HG03432 (cell line): ENCODE measurements around the gene USP11.
A peak's percentile ranks its signal among the peaks of the same experiment; 100 is the strongest.

ENCODE experiments used
- ATAC-seq: cut with Tn5 transposase; IDR thresholded peaks from one replicate; pipeline ENCODE4 v1.9.1; 2021; ENCODE audit warnings: mild to moderate bottlenecking, moderate library complexity; ENCODE audit not compliant: unreplicated experiment

The USP11 gene

GRCh38 chrX:47232803-47233332 is at the start of gene USP11:
USP11 (plus strand) TSS chrX:47233009; CDS start chrX:47233044, 35 bp downstream.
- ATAC-seq, result peak; percentile 28

DNA sequence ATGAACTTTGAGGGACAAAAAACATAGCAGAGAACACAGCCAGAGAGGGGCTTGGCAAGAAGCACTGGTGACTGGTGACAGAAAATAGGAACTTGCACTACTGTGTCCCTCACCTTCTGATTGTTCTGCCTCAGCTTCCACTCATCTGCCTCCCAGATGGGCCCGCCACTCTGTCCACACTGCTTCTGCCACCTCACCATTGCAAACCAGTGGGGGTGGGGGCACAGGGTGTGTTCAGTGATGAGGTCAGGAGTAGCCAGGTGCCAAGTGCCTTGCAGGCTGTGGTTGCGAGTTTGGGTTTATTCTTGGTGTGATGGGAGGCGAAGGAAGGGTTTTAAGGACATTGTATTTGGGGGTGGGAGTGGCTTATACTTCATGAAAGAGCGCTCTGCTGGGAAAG is 48.3 kb upstream of the USP11 start:
- no peak for ATAC-seq

- ATAC-seq, result no peak
Measured at GRCh38 chrX:47185241-47185640, 47.6 kb upstream of the USP11 start.

GRCh38 chrX:47186096-47186740 is 46.6 kb upstream of the USP11 start:
- no peak for ATAC-seq

DNA sequence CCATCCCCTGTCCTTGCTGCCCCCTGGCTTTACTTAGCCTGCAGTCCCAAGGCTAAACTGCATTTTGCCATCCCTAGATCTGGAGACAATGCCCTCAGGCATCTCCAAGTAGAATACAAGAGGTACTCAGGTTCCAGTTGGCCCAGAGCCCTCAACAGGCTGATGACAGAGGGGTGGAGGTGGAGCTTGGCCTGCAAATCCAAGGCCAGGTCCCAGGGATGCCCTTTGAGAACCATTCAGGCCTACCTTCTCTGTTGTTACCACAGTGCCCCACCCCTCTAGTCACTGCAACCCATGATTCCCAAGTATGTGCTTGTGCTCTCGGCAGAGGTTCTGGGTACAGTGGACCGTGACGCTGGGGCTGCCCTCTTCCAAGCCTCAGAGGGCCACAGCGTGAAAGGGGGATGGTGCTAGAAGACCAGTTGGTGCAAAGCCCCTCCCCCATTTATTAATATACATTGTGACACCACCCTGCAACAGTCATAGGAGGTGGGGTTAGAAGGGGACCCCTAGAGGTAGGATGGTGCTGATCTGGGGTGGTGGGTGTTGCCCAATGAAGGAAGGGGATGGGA is 45.6 kb upstream of the USP11 start:
- ATAC-seq, result no peak

DNA sequence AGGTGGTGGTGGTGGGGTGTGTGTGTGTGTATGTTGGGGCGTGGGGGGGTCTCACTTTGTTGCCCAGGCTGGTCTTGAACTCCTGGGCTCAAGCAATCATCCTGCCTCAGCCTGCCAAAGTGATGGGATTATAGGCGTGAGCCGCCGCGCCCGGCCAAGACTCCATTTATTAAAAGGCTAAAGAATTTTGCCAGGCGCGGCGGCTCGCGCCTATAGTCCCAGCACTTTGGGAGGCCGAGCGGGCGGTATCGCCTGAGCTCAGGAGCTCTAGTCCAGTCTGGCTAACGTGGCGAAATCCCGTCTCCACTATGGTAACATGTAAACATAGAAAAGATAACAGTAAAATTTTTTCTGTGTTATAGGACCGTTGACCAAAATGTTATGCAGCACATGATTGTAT is 42.9 kb upstream of the USP11 start:
- no peak for ATAC-seq

DNA sequence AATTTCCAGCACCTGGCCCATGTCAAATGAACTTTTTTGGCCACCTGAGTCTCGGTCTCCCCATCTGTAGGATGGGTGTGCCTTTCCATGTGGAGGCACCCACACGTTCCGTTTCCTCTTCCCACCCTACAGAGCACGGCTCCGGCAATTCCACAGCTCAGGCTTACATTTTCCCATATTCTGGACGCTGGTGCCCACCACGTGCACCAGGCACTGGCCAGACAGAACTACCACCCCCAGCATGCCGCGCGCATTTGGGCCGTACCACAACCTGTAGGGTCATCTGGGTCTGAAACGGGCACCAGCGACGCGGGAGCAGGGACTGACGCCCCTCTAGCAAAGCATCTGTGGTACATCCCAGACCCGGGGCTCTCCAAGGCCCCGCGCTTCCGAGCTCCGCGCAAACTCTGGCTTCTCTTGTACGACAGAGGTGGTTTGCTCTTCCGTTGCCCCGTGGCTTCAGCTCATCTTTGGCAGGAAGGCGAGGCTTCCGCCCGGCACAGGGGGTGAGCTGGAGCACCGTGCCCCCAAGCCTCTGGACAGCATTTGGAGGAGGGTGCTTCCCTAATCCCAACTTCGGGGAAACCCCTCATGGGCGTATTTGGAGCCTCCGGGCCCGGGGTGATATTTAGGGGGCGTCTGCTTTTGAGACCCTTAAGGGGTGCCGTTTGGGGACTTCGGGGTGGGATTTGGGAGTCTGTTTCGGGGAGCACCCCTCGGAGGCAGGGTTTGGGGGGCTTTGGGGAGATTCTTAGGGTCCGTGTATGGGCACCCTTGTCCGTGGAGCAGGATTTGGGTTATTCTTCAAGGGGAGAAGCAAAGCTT is 42.2 kb upstream of the USP11 start:
- peak; percentile 76 for ATAC-seq

DNA sequence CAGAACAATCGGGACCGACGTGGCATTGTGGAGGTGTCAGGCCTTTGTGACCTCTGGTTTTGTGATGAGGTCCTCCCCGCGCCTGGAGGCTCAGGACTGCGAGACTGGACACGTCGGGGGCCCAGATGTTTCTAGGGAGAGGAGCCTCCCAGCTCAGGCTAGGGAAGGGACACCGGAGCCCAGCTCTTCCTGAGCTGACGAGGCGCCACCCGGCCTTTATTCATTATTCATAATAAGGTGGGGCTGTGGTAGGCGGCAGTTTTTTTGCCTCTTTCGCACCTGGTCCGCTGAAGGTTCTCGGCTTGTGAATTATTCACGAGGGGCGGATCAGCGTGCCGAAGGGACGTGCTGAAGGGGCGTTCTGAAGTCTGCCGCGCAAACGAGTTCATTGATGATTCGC is 41.5 kb upstream of the USP11 start:
- no peak for ATAC-seq

- ATAC-seq, result no peak
Measured at GRCh38 chrX:47191806-47192401, 40.9 kb upstream of the USP11 start.

- ATAC-seq, result peak; percentile 70
Measured at GRCh38 chrX:47193475-47194193, 39.2 kb upstream of the USP11 start, which contains the start of gene UBA1. UBA1 (plus strand) TSS chrX:47193829; CDS start chrX:47198803, 4,974 bp downstream.

DNA sequence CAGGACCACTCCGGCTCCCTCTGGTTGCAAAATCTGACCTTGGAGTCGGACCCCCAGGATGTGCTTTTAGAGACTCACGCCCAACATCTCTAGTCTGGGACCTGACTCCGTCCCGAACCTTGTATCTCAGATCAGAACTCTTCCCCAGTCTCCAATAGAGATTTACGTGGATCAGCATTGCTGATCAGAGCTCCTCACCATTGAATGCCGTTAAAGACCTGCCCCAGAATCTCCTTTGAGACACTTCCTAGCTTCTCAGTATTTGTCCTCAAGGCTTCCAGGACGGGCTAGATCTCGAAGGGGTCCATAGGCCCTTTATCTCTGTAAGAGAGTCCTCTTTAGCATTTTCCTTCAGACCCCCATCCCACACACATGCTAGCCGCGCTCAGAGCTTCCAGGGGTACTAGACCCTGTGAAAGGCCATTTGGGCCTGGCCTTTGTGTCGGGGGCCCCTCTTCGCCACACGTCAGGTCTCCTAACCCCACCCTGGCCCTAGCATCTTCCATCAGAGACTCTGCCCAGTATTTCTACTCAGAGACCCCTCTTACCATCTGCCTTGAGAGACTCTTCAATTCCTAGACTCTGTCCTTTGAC is 38.5 kb upstream of the USP11 start:
- ATAC-seq, result no peak

DNA sequence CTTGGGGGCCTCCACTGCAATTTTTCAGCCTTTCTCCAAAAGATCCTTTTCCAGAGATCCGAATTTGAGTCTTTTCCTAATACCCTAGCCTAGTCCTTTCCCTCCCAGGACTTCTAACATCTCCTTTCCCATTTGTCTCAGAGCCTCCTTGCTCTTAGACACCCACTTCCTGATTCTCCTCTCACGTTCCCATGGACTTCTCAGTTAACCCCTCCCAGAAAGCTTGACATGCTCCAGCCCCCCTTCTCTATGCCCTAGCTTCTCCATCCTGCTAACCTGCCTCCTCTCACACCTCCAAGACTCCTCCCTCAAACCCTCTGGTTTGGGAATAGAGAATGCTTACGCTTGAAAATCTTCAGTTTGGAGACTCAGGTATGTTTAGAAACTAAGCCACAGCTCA is 36.7 kb upstream of the USP11 start:
- no peak for ATAC-seq

DNA sequence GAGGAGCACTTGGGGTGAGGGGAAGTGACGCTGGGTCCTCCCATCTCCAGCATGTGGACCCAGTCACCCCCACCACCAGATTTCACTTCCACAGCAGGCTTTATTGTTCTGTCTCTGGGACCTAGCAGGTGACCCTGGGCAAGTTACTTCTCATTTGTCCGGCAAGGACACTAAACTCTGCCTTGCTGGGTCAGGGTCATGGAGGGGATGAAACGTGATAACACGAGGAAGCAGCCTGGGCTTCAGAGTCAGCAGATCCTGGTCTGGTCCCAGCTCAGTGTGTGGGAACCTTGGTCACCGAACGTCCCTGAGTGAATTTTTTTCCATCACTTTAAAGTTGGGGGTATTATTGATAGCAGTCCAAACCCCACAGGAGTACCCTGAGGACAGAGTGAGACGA is 35.3 kb upstream of the USP11 start:
- no peak for ATAC-seq

DNA sequence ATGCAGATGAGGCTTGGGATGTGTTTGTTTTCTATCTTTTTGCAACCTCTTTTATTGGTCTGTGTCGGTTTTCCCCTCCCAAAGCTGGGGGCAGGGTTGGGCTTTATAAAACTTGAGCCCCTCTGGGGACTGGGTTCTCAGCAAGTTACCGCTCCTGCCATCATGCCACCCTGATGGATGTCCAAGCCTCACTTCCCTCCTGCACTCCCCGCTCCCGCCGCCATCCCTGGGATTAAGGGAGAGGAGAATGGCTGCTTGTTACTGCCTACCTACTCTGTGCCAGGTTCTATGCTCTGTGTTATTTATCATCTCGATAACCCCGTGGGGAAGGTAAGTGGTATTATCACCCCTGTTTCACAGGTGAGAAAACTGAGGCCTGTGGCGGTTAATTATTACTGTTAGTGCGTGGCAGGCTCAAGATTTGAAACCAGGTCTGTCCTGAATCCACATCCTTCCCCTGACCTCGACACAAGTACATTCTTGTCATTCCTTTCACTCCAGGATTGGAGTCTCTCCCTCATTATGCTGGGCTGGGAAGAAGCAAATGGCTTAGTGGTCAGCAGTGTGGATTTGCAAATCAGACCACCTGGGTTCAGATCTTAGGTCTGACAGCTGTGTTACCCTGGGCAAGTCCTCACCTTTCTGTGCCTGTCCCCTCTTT is 34.7 kb upstream of the USP11 start:
- ATAC-seq, result no peak

DNA sequence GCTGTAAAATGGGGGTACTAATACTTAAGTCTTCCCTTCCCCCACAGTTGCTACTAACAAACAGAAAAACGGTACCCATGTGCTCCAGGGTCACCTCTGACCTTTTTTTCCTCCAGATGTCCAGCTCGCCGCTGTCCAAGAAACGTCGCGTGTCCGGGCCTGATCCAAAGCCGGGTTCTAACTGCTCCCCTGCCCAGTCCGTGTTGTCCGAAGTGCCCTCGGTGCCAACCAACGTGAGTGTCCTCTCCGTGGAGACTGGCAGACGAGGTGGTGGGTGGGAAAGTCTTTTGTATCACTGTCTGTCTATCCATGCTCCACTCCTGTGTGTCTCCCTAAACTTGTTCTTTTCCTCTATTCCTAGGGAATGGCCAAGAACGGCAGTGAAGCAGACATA is 34.1 kb upstream of the USP11 start:
- ATAC-seq, result no peak

- no peak for ATAC-seq
Measured at GRCh38 chrX:47199286-47199685, 33.5 kb upstream of the USP11 start.

DNA sequence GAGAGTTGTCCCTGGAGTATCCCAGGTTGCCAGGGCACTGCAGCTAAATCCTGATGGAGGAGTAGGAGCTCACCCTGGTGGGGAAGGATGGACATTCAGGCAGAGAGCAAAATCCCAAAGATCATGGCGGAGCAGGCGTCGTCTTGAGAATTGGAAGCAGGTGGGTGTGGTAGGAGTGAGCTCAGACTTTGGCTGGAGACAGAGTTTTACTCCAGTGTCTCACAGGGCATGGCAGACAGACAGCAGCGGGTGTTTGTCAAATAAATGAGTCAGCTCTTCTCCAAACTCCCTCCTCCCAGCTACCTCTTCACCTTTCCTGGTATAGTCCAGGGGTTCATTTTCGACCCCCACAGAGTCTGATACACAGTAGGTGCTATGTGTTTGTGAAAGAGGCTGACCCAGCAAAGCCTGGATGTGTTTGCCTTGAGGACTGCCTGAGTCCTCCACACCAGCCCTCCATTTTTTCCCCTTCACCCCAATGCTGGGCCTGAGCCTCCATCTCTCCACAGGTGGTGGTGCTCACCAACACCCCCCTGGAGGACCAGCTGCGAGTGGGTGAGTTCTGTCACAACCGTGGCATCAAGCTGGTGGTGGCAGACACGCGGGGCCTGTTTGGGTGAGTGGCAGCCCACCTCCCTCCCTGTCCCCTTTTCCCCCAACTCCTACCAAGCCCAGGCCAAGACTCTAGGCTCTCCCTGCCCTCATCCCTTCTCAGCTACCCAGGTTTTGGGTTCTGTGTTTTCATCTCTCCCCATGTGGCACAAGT is 32.2 kb upstream of the USP11 start:
- ATAC-seq, result no peak

DNA sequence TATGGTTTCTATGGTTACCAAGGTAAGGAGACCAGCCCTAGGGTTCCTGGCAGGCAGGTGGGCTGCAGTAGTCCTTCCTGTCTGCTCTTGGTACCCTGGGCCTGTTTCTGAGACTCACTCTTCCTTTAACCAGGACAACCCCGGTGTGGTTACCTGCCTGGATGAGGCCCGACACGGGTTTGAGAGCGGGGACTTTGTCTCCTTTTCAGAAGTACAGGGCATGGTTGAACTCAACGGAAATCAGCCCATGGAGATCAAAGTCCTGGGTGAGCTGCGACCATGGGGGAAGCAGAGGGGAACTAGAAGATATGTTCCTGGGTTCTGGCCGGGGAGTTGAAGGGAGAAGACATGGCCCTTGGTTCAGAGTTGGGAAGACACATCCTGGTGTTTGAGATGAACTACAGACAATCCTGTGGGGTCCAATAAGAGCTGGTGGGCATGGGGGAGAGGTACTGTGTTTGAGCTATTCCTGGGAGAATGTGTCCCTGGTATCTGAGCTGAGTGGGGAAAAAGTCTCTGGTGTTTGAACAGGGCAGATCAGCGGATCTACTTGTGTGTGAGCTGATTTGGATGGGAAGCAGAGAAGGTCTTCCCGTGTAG is 31.4 kb upstream of the USP11 start:
- ATAC-seq, result no peak

GRCh38 chrX:47202316-47202715 is 30.5 kb upstream of the USP11 start:
- no peak for ATAC-seq
